CD4-positive, alpha-beta T cell treated with Interleukin-4 for 1 hour (primary cell): ENCODE results near the gene PLXNB1.
A peak's percentile ranks its signal among the peaks of the same experiment; 100 is the strongest.

Experiments used
- DNase-seq, 2 donors: peaks; one replicate each; pipeline ENCODE4 v3.0.0-alpha.2; 2020 to 2022

The PLXNB1 gene

GRCh38 chr3:48416546-48416945, 13.3 kb downstream of the PLXNB1 start:
- DNase-seq, result no peak

GRCh38 chr3:48416091-48416505, 13.8 kb downstream of the PLXNB1 start:
- no peak for DNase-seq

- no peak for DNase-seq
Observed at GRCh38 chr3:48415251-48415953, 14.5 kb downstream of the PLXNB1 start.

- DNase-seq, result no peak
Observed at GRCh38 chr3:48414376-48415250, 15.3 kb downstream of the PLXNB1 start.

GRCh38 chr3:48413611-48414010, 16.3 kb downstream of the PLXNB1 start:
- DNase-seq, result no peak

- DNase-seq, result no peak
Observed at GRCh38 chr3:48413086-48413485, 16.8 kb downstream of the PLXNB1 start.

GRCh38 chr3:48412375-48413001, 17.4 kb downstream of the PLXNB1 start:
- DNase-seq, result no peak

GRCh38 chr3:48411606-48412374, 18.1 kb downstream of the PLXNB1 start:
- no peak for DNase-seq

GRCh38 chr3:48411041-48411588, 18.8 kb downstream of the PLXNB1 start:
- DNase-seq, result no peak

GRCh38 chr3:48410205-48411040, 19.5 kb downstream of the PLXNB1 start:
- no peak for DNase-seq

GRCh38 chr3:48409291-48410201, 20.3 kb downstream of the PLXNB1 start:
- peak in 1 of 2 donors; percentile 8 for DNase-seq

- no peak for DNase-seq
Observed at GRCh38 chr3:48408823-48409281, 21.0 kb downstream of the PLXNB1 start.

- peak in 1 of 2 donors; percentile 6 for DNase-seq
Observed at GRCh38 chr3:48407542-48408099, 22.3 kb downstream of the PLXNB1 start.

- peak in 1 of 2 donors; percentile 2 for DNase-seq
Observed at GRCh38 chr3:48406443-48407431, 23.1 kb downstream of the PLXNB1 start.

- peak in 1 of 2 donors; percentile 6 for DNase-seq
Observed at GRCh38 chr3:48405971-48406370, 23.9 kb downstream of the PLXNB1 start.

GRCh38 chr3:48405343-48405881, 24.5 kb downstream of the PLXNB1 start:
- DNase-seq, result no peak

GRCh38 chr3:48404440-48405342, 25.2 kb downstream of the PLXNB1 start:
- DNase-seq, result peak in 1 of 2 donors; percentile 8
